ENCODE results near the gene CENPH. TPM values are rescaled to one million over a fixed set of nuclear protein-coding genes. Genes with fewer than 3 reads are reported as not detected.
A peak's percentile ranks its signal among the peaks of the same experiment; 100 is the strongest.

Gene CENPH
- total and polyA plus RNA-seq, 2 of the 13 experiments (the other 11 are each of a cell fraction or from before 2014, with no cell fraction given) = 11.2 to 28.8 TPM

DNA sequence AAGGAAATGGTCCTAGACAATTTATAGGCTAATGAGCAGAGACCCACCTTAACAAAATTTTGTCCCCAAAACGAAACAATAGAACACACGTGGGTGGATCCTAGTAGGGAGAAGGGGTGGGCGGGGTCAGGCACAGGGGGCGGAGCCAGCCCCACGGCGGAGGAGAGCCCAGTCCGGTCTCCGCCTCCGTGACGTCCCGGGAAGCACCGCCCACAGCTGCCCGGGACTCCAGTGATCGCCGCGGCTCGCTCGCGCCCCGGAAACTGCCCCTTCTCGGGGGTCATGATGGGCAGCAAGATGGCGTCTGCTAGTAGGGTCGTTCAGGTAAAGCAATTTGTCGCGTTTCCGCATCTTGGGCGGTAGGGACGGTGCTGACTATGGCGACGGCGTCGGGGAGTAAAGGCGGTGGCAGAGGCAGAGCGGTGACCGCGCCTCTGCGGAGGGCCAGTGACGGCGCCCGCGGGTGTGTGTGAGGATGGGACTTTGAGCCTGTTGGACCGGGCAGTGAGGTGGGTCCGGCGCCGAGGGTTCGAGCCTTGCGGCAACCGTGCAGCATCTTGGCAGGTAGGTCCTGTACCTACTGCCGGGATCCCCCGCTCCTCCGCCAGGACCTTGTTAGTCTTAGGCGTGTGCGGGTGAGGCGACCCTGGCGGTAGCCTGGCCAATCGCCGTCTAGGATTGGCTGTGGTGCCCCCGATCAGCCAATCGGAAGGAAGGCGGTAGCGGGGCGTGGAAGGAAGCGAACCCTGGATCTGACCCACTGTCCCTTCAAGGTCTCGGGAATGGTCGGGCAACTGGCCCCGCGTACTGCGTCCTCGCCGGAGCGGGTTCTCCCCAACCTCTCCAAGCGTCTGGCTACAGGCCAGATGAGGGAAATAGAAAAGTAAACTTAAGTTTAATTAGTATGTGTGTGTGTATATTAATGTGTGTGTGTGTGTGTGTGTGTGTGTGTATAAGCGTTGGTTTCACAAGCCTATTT is 28.5 kb downstream of the CENPH start (continued):
- TF ChIP-seq, protein P1, sequence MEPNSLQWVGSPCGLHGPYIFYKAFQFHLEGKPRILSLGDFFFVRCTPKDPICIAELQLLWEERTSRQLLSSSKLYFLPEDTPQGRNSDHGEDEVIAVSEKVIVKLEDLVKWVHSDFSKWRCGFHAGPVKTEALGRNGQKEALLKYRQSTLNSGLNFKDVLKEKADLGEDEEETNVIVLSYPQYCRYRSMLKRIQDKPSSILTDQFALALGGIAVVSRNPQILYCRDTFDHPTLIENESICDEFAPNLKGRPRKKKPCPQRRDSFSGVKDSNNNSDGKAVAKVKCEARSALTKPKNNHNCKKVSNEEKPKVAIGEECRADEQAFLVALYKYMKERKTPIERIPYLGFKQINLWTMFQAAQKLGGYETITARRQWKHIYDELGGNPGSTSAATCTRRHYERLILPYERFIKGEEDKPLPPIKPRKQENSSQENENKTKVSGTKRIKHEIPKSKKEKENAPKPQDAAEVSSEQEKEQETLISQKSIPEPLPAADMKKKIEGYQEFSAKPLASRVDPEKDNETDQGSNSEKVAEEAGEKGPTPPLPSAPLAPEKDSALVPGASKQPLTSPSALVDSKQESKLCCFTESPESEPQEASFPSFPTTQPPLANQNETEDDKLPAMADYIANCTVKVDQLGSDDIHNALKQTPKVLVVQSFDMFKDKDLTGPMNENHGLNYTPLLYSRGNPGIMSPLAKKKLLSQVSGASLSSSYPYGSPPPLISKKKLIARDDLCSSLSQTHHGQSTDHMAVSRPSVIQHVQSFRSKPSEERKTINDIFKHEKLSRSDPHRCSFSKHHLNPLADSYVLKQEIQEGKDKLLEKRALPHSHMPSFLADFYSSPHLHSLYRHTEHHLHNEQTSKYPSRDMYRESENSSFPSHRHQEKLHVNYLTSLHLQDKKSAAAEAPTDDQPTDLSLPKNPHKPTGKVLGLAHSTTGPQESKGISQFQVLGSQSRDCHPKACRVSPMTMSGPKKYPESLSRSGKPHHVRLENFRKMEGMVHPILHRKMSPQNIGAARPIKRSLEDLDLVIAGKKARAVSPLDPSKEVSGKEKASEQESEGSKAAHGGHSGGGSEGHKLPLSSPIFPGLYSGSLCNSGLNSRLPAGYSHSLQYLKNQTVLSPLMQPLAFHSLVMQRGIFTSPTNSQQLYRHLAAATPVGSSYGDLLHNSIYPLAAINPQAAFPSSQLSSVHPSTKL (CRISPR knock-in tag; IDR thresholded peaks at IDR 0.05) = peak; percentile 67
- TF ChIP-seq, protein P2, sequence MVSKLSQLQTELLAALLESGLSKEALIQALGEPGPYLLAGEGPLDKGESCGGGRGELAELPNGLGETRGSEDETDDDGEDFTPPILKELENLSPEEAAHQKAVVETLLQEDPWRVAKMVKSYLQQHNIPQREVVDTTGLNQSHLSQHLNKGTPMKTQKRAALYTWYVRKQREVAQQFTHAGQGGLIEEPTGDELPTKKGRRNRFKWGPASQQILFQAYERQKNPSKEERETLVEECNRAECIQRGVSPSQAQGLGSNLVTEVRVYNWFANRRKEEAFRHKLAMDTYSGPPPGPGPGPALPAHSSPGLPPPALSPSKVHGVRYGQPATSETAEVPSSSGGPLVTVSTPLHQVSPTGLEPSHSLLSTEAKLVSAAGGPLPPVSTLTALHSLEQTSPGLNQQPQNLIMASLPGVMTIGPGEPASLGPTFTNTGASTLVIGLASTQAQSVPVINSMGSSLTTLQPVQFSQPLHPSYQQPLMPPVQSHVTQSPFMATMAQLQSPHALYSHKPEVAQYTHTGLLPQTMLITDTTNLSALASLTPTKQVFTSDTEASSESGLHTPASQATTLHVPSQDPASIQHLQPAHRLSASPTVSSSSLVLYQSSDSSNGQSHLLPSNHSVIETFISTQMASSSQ (IDR thresholded peaks at IDR 0.05; ENCODE audit: low read depth) = no peak
- TF ChIP-seq, protein P2 (CRISPR knock-in tag; IDR thresholded peaks at IDR 0.05; ENCODE audit: borderline replicate concordance) = peak; percentile 59; the same call in 1 of the 2 replicates
- TF ChIP-seq EEA1 (CRISPR knock-in tag; IDR thresholded peaks at IDR 0.05; ENCODE audit: borderline replicate concordance) (0 out of 2 replicates have a peak, but pooled peaks have one; percentile 94), POLR2G (IDR thresholded peaks at IDR 0.05; ENCODE audit: low read depth, low read length) (peak; percentile 95), SRSF9 (IDR thresholded peaks at IDR 0.05; ENCODE audit: borderline replicate concordance, insufficient read depth, low read depth, low read length, poor library complexity, severe bottlenecking) (no peak), ZNF282 (IDR thresholded peaks at IDR 0.05; ENCODE audit: partially characterized antibody) (no peak)
- TF ChIP-seq, protein P3, sequence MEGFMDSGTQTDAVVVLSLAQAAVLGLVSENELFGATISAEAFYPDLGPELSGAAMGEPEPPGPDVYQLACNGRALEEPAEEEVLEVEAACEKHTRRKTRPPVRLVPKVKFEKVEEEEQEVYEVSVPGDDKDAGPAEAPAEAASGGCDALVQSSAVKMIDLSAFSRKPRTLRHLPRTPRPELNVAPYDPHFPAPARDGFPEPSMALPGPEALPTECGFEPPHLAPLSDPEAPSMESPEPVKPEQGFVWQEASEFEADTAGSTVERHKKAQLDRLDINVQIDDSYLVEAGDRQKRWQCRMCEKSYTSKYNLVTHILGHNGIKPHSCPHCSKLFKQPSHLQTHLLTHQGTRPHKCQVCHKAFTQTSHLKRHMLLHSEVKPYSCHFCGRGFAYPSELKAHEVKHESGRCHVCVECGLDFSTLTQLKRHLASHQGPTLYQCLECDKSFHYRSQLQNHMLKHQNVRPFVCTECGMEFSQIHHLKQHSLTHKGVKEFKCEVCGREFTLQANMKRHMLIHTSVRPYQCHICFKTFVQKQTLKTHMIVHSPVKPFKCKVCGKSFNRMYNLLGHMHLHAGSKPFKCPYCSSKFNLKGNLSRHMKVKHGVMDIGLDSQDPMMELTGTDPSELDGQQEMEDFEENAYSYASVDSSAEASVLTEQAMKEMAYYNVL (CRISPR knock-in tag; IDR thresholded peaks at IDR 0.05; ENCODE audit: borderline replicate concordance) = peak; percentile 87; the same call in 1 of the 2 replicates
- TF ChIP-seq, protein P4, sequence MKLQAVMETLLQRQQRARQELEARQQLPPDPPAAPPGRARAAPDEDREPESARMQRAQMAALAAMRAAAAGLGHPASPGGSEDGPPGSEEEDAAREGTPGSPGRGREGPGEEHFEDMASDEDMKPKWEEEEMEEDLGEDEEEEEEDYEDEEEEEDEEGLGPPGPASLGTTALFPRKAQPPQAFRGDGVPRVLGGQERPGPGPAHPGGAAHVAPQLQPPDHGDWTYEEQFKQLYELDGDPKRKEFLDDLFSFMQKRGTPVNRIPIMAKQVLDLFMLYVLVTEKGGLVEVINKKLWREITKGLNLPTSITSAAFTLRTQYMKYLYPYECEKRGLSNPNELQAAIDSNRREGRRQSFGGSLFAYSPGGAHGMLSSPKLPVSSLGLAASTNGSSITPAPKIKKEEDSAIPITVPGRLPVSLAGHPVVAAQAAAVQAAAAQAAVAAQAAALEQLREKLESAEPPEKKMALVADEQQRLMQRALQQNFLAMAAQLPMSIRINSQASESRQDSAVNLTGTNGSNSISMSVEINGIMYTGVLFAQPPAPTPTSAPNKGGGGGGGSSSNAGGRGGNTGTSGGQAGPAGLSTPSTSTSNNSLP (IDR thresholded peaks at IDR 0.05; ENCODE audit: low read depth, low read length) = peak; percentile 69; the same call in 1 of the 2 replicates
- TF ChIP-seq, protein P5, sequence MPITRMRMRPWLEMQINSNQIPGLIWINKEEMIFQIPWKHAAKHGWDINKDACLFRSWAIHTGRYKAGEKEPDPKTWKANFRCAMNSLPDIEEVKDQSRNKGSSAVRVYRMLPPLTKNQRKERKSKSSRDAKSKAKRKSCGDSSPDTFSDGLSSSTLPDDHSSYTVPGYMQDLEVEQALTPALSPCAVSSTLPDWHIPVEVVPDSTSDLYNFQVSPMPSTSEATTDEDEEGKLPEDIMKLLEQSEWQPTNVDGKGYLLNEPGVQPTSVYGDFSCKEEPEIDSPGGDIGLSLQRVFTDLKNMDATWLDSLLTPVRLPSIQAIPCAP (CRISPR knock-in tag; IDR thresholded peaks at IDR 0.05; ENCODE audit: low read depth) = no peak; the same call in 1 of the 2 replicates
- TF ChIP-seq, protein P6, sequence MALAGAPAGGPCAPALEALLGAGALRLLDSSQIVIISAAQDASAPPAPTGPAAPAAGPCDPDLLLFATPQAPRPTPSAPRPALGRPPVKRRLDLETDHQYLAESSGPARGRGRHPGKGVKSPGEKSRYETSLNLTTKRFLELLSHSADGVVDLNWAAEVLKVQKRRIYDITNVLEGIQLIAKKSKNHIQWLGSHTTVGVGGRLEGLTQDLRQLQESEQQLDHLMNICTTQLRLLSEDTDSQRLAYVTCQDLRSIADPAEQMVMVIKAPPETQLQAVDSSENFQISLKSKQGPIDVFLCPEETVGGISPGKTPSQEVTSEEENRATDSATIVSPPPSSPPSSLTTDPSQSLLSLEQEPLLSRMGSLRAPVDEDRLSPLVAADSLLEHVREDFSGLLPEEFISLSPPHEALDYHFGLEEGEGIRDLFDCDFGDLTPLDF (CRISPR knock-in tag; IDR thresholded peaks at IDR 0.05) = peak; percentile 63

All from HepG2 (cell line).